B cell (primary cell): ENCODE measurements around the gene ALDH1A2. TPM values are rescaled to one million over a fixed set of nuclear protein-coding genes. Genes with fewer than 3 reads are reported as not detected.

Experiments used
- ATAC-seq: fragments of 200-7000 bp; cut with Tn5 transposase; one replicate; pipeline ENCODE4 v1.10.0; 2021; ENCODE audit warnings: low read depth, mild to moderate bottlenecking, moderate number of reproducible peaks, moderate library complexity
- CTCF ChIA-PET: fragments of 350-600 bp; sonication (Branson Sonifier 250); formaldehyde crosslinking; loops from one replicate; lab custom pipeline; 2021; ENCODE audit warnings: antibody characterized with exemption, inconsistent platforms; lab: Charles Lee
- POLR2A ChIA-PET: fragments of 350-600 bp; sonication (Branson Sonifier 250); formaldehyde crosslinking; loops from one replicate; lab custom pipeline; 2021; ENCODE audit warnings: antibody characterized with exemption; lab: Charles Lee
- DNase-seq: peaks from one replicate; pipeline ENCODE4 v3.0.0; 2013
- H2AFZ ChIP-seq: 2 replicates; pipeline ENCODE4 v1.6.1; 2012; ENCODE audit warnings: mild to moderate bottlenecking, low read depth, low read length; ENCODE audit not compliant: insufficient read depth, poor library complexity, severe bottlenecking
- H3K27ac ChIP-seq, 2 donors: 1 replicate in 1 of 2; 2 replicates in 1 of 2; pipeline ENCODE4 v1.5.1; 2012 to 2013; ENCODE audit warnings: low read length in 2 of 2, mild to moderate bottlenecking in 2 of 2, moderate library complexity in 1 of 2
- H3K27me3 ChIP-seq, 4 experiments: fragments of 200-600 bp in 1 of 4; sonication (generic) in 1 of 4; replicated peaks in 1 of 4; 1 replicate in 2 of 4; 2 replicates in 2 of 4; pipeline versions ENCODE4 v1.6.1 to v1.7.0; 2013 to 2016; ENCODE audit warnings: low read length in 3 of 4, mild to moderate bottlenecking in 2 of 4, mixed read lengths in 1 of 4, moderate library complexity in 1 of 4; ENCODE audit not compliant: insufficient read depth in 4 of 4, control insufficient read depth in 3 of 4; ENCODE audit errors: control extremely low read depth in 1 of 4
- H3K36me3 ChIP-seq, 2 experiments: replicated peaks in 1 of 2; 1 replicate in 1 of 2; 2 replicates in 1 of 2; pipeline versions ENCODE4 v1.6.1 to v1.7.1; 2013; ENCODE audit warnings: low read length in 1 of 2; ENCODE audit not compliant: insufficient read depth in 2 of 2, control insufficient read depth in 1 of 2; ENCODE audit errors: control extremely low read depth in 1 of 2, extremely low read depth in 1 of 2
- H3K4me1 ChIP-seq, 2 donors: fragments of 200-600 bp in 1 of 2; sonication (generic) in 1 of 2; 1 replicate in 1 of 2; 2 replicates in 1 of 2; pipeline versions ENCODE4 v1.5.1 to v1.6.1; 2013 to 2017; ENCODE audit warnings: low read length in 2 of 2; ENCODE audit not compliant: control insufficient read depth in 2 of 2, insufficient read depth in 2 of 2
- H3K4me2 ChIP-seq: replicated peaks from 2 replicates; pipeline ENCODE3; 2012; ENCODE audit warnings: mild to moderate bottlenecking, low read depth, low read length; ENCODE audit not compliant: poor library complexity, severe bottlenecking
- H3K4me3 ChIP-seq, 5 experiments: fragments of 200-600 bp in 1 of 5; sonication (generic) in 1 of 5; 1 replicate in 3 of 5; 2 replicates in 2 of 5; pipeline versions ENCODE4 v1.5.1 to v1.7.0; 2011 to 2016; ENCODE audit warnings: low read length in 4 of 5, mild to moderate bottlenecking in 4 of 5, low read depth in 2 of 5, control low read depth in 1 of 5, moderate library complexity in 1 of 5; ENCODE audit not compliant: insufficient read depth in 1 of 5; ENCODE audit errors: control extremely low read depth in 1 of 5, extremely low read depth in 1 of 5
- H3K79me2 ChIP-seq: fragments of 200-600 bp; sonication (generic); one replicate; pipeline ENCODE4 v1.6.0; 2016; ENCODE audit warnings: low read length; ENCODE audit not compliant: control insufficient read depth, insufficient read depth
- H3K9ac ChIP-seq: fragments of 200-600 bp; sonication (generic); 2 replicates; pipeline ENCODE4 v1.6.1; 2017; ENCODE audit warnings: mild to moderate bottlenecking, low read length, moderate library complexity
- H3K9me3 ChIP-seq, 3 donors: one replicate each; pipeline versions ENCODE4 v1.6.1 to v1.7.1; 2013; ENCODE audit warnings: low read length in 2 of 3; ENCODE audit not compliant: control insufficient read depth in 2 of 3, insufficient read depth in 1 of 3; ENCODE audit errors: control extremely low read depth in 1 of 3
- H4K20me1 ChIP-seq: 2 replicates; pipeline ENCODE4 v1.6.0; 2012; ENCODE audit warnings: mild to moderate bottlenecking, low read length; ENCODE audit not compliant: insufficient read depth, control insufficient read depth, poor library complexity, severe bottlenecking
- H3K27ac Mint-ChIP-seq: one replicate; pipeline ENCODE4 v1.8.0; 2021; ENCODE audit warnings: mixed read lengths
- H3K27me3 Mint-ChIP-seq: one replicate; pipeline ENCODE4 v1.8.0; 2021; ENCODE audit warnings: mixed read lengths
- H3K4me1 Mint-ChIP-seq: one replicate; pipeline ENCODE4 v1.8.0; 2021; ENCODE audit warnings: mixed read lengths
- H3K4me3 Mint-ChIP-seq: one replicate; pipeline ENCODE4 v1.8.0; 2021; ENCODE audit warnings: mixed read lengths
- H3K9me3 Mint-ChIP-seq: one replicate; pipeline ENCODE4 v1.8.0; 2022; ENCODE audit warnings: mixed read lengths; ENCODE audit not compliant: insufficient read depth
- CTCF ChIP-seq: fragments of 200-600 bp; IDR thresholded peaks from one replicate; pipeline ENCODE4 v1.8.0; 2022; ENCODE audit warnings: antibody characterized with exemption, mild to moderate bottlenecking
- EZH2 ChIP-seq: IDR thresholded peaks from 2 replicates; pipeline ENCODE4 v1.6.1; 2012; ENCODE audit warnings: borderline replicate concordance, low read depth, mild to moderate bottlenecking, moderate library complexity, low read length; ENCODE audit not compliant: insufficient read depth, poor library complexity, severe bottlenecking
- WGBS: methylation state at CpG from one replicate; pipeline ENCODE4 v1.1.5; 2013; ENCODE audit warnings: missing lambda C conversion rate; ENCODE audit not compliant: insufficient coverage; 5-methylcytosine and 5-hydroxymethylcytosine counted together
- intact Hi-C: fragments of 100-400 bp; cut with micrococcal nuclease; formaldehyde crosslinking; loops from one replicate; pipeline ENCODE4 v1.10.0; 2022
- polyA plus RNA-seq: library from polyadenylated mRNA; depleted of rRNA; stranded (reverse); fragments of >200 nt; gene quantifications from 2 replicates; pipeline ENCODE4 v1.2.3, GENCODE V29; 2012
- total RNA-seq, 2 donors: library from RNA; stranded (reverse); fragments of 120-200 nt in 1 of 2; gene quantifications; 1 replicate in 1 of 2; 2 replicates in 1 of 2; pipeline versions ENCODE4 v1.2.3 to v1.2.4, GENCODE V29; 2013 to 2022

Gene ALDH1A2
- total and polyA plus RNA-seq, 2 donors (not counting 1 experiment from before 2014, with no cell fraction given): not detected

DNA sequence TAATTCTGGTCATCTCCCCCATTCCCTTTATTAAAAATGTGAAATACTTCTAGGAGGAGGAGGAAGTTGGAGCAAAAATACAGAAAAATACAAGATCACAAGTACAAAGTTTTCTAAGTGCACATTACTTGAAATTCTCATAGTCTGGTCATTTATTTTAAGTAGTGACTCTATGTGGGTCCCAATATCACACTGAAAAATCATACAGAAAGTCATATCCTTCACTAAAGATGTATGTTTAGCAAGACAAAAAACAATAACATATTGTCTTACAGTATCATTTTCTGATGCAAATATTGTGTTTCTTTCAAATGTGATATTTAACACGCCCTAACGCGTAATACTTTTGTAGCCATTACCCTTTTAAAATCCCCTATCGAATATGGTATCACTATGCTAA lies 2.5 kb downstream of the ALDH1A2 start:
- H3K4me1 Mint-ChIP-seq: peaks cover 14% of the 10 kb centered on the region
- Histone ChIP-seq H3K9ac (no peak overlapping the region), H3K27me3 (peaks cover 3 to 56% (median 42%) of the 10 kb centered on the region in 4 experiments), H3K9me3 (peaks cover 0 to 8% (median 2%) of the 10 kb centered on the region in 3 donors), H3K36me3 (no peaks in the 10 kb centered on the region), H3K27ac (no peak overlapping the region), H3K4me3 (no peak overlapping the region), H3K4me1 (peaks cover 10 to 19% of the 10 kb centered on the region in 2 donors), H3K79me2 (no peaks in the 10 kb centered on the region), H4K20me1 (no peaks in the 10 kb centered on the region), H3K4me2 (no peak overlapping the region), H2AFZ (no peak overlapping the region)
- H3K27ac Mint-ChIP-seq: no peak overlapping the region
- no peaks in the 10 kb centered on the region for H3K9me3 Mint-ChIP-seq
- ChIA-PET POLR2A (no interaction called here), CTCF (interaction anchor here (1.8 kb wide), 1 partner anchor 10 kb away, joined by 5 read pairs; no protein-coding TSS in a partner anchor)
- WGBS: no CpG with 5 or more reads among the region's 4 CpGs
- DNase-seq: no peak
- TF ChIP-seq CTCF: no peak
- TF ChIP-seq EZH2: no peak
- H3K4me3 Mint-ChIP-seq: no peak overlapping the region
- intact Hi-C loops: no loop called here
- no peak for ATAC-seq
- peaks cover 52% of the 10 kb centered on the region for H3K27me3 Mint-ChIP-seq

DNA sequence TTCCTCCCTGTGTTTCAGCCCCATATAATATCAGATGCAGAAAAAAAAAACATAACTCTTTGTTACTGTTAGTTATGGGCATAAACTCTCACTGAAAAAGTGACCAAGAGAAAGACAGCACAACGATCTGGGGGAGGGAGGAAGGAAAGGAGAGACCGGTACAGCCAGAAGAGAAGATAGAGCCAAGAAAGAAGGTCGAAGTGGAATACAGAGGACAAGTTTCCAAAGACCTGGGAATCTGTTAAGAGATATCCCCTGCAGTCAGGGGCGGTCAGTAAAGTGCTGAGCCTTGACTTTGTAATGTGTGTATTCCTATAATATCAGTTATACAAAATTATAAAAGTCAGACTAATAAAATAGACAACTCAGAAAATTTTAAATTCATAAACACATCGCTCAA lies 3.3 kb downstream of the ALDH1A2 start:
- DNase-seq: no peak
- H3K9me3 Mint-ChIP-seq: no peaks in the 10 kb centered on the region
- POLR2A ChIA-PET: no interaction called here
- Histone ChIP-seq H4K20me1 (no peaks in the 10 kb centered on the region), H3K36me3 (no peaks in the 10 kb centered on the region), H3K4me3 (no peak overlapping the region), H3K27ac (no peak overlapping the region), H3K9me3 (peaks cover 0 to 8% (median 2%) of the 10 kb centered on the region in 3 donors), H3K79me2 (no peaks in the 10 kb centered on the region), H2AFZ (no peak overlapping the region), H3K27me3 (peaks cover 3 to 56% (median 41%) of the 10 kb centered on the region in 4 experiments), H3K4me1 (peaks cover 10 to 19% of the 10 kb centered on the region in 2 donors), H3K9ac (no peak overlapping the region), H3K4me2 (no peak overlapping the region)
- H3K4me1 Mint-ChIP-seq: peaks cover 15% of the 10 kb centered on the region
- no peak overlapping the region for H3K4me3 Mint-ChIP-seq
- no peak for TF ChIP-seq CTCF
- TF ChIP-seq EZH2: no peak
- 52% methylated on average over 3 of the region's 5 CpGs for WGBS
- CTCF ChIA-PET: no interaction called here
- ATAC-seq: no peak
- no peak overlapping the region for H3K27ac Mint-ChIP-seq
- intact Hi-C loops: no loop called here
- H3K27me3 Mint-ChIP-seq: peaks cover 50% of the 10 kb centered on the region
